Neural progenitor cell (in vitro differentiated cells): ENCODE measurements around the gene PIN4.

ENCODE experiments used
- CTCF ChIP-seq: fragments of 200-600 bp; sonication (generic); IDR thresholded peaks from 2 replicates; pipeline ENCODE4 v1.5.1; 2017; ENCODE audit warnings: antibody characterized with exemption, mild to moderate bottlenecking
- EZH2 ChIP-seq: fragments of 200-600 bp; sonication (generic); IDR thresholded peaks from 2 replicates; pipeline ENCODE4 v1.6.1; 2017; ENCODE audit warnings: antibody characterized with exemption, mild to moderate bottlenecking, moderate library complexity
- EZH2phosphoT487 ChIP-seq: fragments of 200-600 bp; sonication (generic); IDR thresholded peaks from 2 replicates; pipeline ENCODE4 v1.6.1; 2017; ENCODE audit warnings: antibody characterized with exemption

DNA sequence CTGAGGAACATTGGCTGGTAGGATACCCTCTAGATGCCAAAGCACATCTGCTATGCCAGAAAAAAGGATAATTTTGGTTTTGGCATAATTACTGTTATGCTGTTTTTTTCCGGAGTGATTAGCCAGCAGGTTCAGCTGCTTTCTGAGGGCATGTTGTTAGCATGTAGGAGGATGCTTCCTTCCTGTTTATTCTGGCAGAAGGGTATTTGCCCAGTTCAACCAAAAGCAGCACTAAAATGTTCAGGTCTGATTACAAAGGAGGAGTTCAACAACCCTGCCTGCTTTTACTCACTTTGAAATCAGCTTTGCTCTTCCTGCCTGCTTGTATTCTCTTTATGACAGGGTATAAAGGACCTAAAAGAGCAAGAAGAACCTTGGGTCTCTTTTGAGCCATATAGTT is 35.4 kb downstream of the PIN4 start:
- TF ChIP-seq CTCF (no peak), EZH2phosphoT487 (no peak), EZH2 (no peak)
